Measurements from ENCODE around the gene PRORP.
"Not testable (repeated sequence)": the region's sequence is repeated elsewhere in the genome, so short reads cannot be mapped to it uniquely, and the experiment has no call there.

The PRORP gene

GRCh38 chr14:35134329-35135123 is 12.2 kb downstream of the PRORP start:
- DNase-seq (ENCODE audit: low read depth in 2 of 2, low spot score in 1 of 2): no peak

- no peak for DNase-seq (ENCODE audit: low read depth in 2 of 2, low spot score in 1 of 2)
These were observed 16.2 kb downstream of the PRORP start for GRCh38 chr14:35138585-35138984.

DNA sequence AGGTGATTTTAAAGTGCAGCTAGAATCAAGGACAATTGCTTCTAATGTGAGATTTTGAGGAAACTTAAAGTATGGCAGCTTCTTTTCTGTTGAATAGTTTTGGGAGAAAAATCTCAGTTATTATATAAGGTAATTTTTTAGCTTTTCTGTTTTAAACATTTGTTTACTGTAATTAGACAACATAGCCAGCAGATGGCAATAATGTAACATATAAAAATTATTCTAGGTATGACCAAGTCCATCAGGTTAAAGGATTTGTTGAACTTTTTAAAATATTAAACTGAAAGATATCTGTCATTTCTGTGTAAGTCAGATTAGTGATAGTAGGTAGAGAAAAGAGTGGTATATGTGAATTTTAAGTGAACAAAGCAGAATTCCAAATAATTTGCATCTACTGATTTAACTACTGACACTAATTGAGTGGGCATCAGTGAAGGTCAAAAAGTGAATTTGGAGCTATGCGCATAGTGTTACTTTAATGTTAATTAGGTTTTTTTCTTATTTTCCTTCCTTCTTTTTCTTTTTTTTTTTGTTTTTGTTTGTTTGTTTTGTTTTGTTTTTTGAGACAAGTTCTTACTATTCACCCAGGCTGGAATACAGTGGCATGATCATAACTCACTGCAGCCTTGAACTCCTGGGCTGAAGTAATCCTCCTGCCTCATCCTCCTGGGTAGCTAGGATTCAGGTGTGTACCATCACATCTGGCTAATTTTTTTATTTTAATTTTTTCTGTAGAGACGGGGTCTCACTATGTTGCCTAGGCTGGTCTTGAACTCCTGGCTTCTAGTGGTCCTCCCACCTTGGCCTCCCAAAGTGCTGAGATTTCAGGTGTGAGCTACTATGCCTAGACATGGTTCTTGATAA is 18.6 kb downstream of the PRORP start:
- DNase-seq (ENCODE audit: low read depth in 2 of 2, low spot score in 1 of 2): no peak

- DNase-seq (ENCODE audit: low read depth in 2 of 2, low spot score in 1 of 2): no peak
These were observed 21.7 kb downstream of the PRORP start for GRCh38 chr14:35144029-35144428.

DNA sequence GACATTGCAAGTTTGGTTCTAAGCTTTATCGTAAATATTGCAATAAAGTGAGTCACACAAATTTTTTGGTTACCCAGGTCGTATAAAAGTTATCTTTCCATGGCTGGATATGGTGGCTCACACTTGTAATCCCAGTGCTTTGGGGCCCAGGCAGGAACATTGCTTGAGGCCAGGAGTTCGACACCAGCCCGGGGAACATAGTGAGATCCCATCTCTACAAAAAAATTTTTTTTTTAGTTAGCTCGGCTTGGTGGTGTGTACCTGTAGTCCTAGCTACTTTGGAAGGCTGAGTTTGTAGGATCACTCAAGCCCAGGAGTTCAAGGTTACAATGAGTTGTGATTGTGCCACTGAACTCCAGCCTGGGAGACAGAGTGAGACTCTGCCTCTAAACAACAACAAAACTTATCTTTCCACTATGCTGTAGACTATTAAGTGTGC is 24.4 kb downstream of the PRORP start:
- no peak for DNase-seq (ENCODE audit: low read depth in 2 of 2, low spot score in 1 of 2)

GRCh38 chr14:35147186-35147585 is 24.8 kb downstream of the PRORP start:
- DNase-seq (ENCODE audit: low read depth in 2 of 2, low spot score in 1 of 2): no peak

GRCh38 chr14:35147711-35148110 is 25.4 kb downstream of the PRORP start:
- DNase-seq (ENCODE audit: low read depth in 2 of 2, low spot score in 1 of 2): no peak

- DNase-seq (ENCODE audit: low read depth in 2 of 2, low spot score in 1 of 2): no peak
These were observed 26.9 kb downstream of the PRORP start for GRCh38 chr14:35149239-35149638.

GRCh38 chr14:35152531-35152930 is 30.2 kb downstream of the PRORP start:
- DNase-seq (ENCODE audit: low read depth in 2 of 2, low spot score in 1 of 2): not testable (repeated sequence)

DNA sequence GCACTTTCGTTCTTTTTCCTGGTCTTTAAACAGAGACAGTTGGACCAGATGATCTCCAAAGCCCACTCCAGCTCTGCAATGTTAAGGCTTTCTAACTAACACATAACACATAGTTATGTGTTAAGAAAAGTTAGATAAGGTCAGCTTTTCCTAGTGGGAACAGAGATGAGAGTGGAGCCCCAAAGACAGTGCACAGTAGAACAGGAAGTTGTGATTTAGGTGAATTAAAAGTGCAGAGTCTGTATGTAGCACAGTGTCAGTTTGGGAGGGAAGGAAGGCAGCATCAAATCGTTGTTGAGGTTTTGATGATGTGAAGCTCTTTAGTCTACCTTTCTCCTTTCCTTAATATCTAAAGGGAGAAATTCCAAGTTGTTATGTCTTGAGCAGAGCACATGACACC is 31.7 kb downstream of the PRORP start:
- no peak for DNase-seq (ENCODE audit: low read depth in 2 of 2, low spot score in 1 of 2)

DNA sequence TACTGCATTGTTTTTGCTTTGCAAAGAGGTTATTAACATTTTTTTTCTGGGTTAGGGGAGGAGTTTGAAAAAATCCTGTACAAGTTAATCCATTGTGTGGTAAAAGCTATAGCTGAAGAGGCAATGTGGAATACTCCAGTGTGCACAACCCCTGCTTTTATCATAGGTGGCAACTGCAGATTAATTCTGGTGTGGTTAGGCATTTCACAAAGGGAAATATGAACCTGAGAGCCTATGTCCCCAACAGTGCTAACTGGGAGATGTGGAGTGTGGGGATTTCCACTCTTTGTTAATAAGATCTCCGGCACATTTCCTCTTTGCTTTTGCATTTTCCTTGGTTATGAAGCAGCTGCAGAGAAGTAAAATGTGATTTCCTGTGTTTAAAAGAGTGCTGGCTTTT is 33.6 kb downstream of the PRORP start:
- no peak for DNase-seq (ENCODE audit: low read depth in 2 of 2, low spot score in 1 of 2)

GRCh38 chr14:35158491-35158890 is 36.1 kb downstream of the PRORP start:
- no peak for DNase-seq (ENCODE audit: low read depth in 2 of 2, low spot score in 1 of 2)

- no peak for DNase-seq (ENCODE audit: low read depth in 2 of 2, low spot score in 1 of 2)
These were observed 36.8 kb downstream of the PRORP start for GRCh38 chr14:35158951-35159653.

DNA sequence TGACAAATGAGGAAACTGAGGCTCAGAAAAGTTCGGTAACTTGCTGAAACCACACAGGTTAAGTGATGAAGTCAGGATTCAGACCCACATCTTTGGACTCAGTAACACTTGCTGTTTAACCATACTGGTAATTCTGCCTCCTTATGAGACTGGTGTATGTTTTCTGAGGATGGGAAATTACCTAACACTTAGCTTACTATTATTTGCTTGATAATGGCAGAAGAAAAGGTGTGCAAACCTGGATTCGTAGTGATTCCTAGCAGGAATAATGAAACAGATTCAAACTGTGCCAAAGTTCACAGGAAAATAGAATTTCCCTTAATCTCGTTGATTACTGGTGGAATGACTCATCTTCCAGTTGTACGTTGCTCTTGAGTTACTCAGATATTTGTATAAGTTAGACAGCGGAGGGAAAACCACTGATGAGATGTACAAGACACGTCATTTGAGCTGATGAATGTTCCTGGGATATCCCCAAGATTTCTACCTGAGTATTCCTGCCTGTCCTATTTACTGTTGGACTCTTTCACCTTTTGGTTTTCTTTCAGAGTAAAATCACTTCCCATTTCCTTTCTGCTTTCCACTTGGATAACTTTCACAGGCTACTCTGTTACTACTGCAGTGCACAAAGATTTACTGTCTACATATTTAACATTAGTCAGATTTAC is 37.5 kb downstream of the PRORP start:
- no peak for DNase-seq (ENCODE audit: low read depth in 2 of 2, low spot score in 1 of 2)

DNA sequence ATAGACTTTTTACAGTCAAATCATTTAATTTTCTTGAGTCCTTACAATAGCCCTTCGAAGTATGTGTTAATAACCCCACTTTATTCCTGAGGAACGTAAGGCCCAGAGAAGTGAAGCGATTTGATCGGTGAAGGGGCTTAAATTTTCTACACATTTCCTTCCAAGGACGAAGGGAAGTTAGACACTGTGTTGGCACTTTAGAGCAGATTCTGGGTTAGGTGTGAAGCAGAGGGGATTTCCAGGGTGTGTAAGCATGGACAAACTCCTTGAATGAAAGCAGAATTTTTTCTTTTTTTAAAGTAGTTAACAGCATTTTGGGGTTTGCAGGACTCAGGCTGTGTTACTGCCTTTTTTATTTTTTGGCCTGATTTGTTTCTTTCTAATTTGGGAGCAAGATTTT is 38.9 kb downstream of the PRORP start:
- DNase-seq (ENCODE audit: low read depth in 2 of 2, low spot score in 1 of 2): no peak

DNA sequence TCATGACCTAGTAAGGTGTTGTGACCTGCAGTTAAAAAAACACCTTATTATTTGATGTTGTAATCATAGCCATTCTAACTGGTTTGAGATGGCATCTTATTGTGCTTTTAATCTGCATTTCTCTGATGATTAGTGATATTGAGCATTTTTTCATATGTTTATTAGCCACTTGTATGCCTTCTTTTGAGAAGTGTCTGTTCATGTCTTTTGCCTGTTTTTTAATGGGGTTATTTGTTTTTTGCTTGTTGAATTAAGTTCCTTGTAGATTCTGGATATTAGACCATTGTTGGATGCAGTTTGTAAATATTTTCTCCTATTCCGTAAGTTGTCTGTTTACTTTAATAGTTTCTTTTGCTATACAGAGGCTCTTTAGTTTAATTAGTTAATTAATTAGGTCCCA is 41.0 kb downstream of the PRORP start:
- no peak for DNase-seq (ENCODE audit: low read depth in 2 of 2, low spot score in 1 of 2)

DNA sequence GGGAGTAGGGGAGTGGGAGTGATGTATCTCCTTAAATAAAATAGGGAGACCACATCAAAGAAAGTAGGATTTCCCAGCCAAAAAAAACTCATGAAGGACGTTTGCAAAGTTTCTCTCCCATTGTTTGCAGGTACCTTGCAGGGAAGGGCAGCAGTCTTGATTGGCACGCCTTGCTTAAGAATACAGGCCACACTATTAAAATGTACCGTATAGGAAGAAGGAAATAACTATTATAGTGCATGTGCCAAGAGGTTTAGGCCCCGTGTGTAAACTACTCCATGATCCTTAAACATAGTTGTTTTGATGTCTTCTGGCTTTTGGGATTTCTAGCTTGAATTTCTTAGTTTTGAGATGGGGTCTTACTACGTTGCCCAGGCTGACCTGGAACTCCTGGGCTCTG is 42.5 kb downstream of the PRORP start:
- DNase-seq (ENCODE audit: low read depth in 2 of 2, low spot score in 1 of 2): no peak

- DNase-seq (ENCODE audit: low read depth in 2 of 2, low spot score in 1 of 2): no peak
These were observed 45.1 kb downstream of the PRORP start for GRCh38 chr14:35167496-35167895.
